Measurements from ENCODE around the gene CTCFL.

DNA sequence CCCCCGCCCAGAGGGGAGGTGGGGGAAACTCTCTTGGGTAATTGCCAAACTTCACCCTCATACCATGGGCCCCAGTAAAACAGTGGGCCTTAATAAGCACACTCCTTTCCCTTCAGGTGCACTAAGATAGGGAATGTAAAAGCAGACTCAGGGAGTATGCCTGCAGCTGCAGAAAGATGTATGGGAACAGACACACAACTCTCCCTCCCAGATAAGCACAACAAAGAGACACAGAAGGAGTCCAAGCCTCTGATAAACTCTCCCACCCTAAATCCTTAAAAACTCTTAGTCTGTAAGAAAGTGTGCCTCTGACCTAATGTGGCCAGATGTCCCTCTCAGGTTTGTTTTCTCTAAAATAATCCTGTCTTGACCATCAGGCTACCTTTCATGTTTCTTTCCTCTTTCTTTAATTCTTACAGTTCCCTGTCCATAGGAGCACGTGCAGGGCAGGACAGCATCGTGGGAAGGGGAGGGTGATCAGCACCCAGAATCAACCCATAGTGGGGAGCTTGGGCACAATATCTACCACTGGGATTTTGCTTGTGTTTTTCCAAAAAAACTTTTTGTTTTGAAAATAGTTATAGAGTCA lies 11.3 kb upstream of the CTCFL start:
- no peak for TF ChIP-seq POLR2A (IDR thresholded peaks at IDR 0.05)
- no peak for TF ChIP-seq CTCF (IDR thresholded peaks at IDR 0.05)
- TF ChIP-seq POLR2AphosphoS5 (IDR thresholded peaks at IDR 0.05): no peak
- TF ChIP-seq EP300 (IDR thresholded peaks at IDR 0.05): no peak

Measured in sigmoid colon (tissue), 4 donors.